K562 (cell line): ENCODE results near the gene NEK1. TPM values are rescaled to one million over a fixed set of nuclear protein-coding genes. Genes with fewer than 3 reads are reported as not detected.

Experiments
- CUX1 ChIP-seq: fragments of 200-800 bp; sonication (Bioruptor generic); IDR thresholded peaks from 2 replicates; pipeline ENCODE4 v1.6.1; 2016; ENCODE audit warnings: missing genetic modification characterization, missing compliant biosample characterization
- HMG20B ChIP-seq: fragments of 250-450 bp; sonication (Bioruptor Pico); IDR thresholded peaks from 2 replicates; pipeline ENCODE4 v1.5.0; 2021; ENCODE audit warnings: mild to moderate bottlenecking
- ILK ChIP-seq: fragments of 450-650 bp; IDR thresholded peaks from 2 replicates; pipeline ENCODE4 v1.6.1; 2016; ENCODE audit warnings: missing genetic modification characterization, low read depth, mild to moderate bottlenecking, missing compliant biosample characterization, moderate library complexity, borderline replicate concordance
- MBD1 ChIP-seq: fragments of 250-450 bp; sonication (Bioruptor Pico); IDR thresholded peaks from 2 replicates; pipeline ENCODE4 v1.8.0; 2022; ENCODE audit warnings: inconsistent platforms
- MEF2D ChIP-seq: conservative IDR thresholded peaks from 2 replicates; pipeline ENCODE4 v1.6.1; 2016; ENCODE audit warnings: low read depth, missing genetic modification characterization, missing compliant biosample characterization
- MITF ChIP-seq: IDR thresholded peaks from 2 replicates; pipeline ENCODE4 v1.6.1; 2014; ENCODE audit warnings: antibody characterized with exemption
- PHB ChIP-seq: fragments of 250-450 bp; sonication (Bioruptor Pico); IDR thresholded peaks from 2 replicates; pipeline ENCODE4 v1.5.0; 2021
- PRDM10 ChIP-seq: fragments of 450-650 bp; IDR thresholded peaks from 2 replicates; pipeline ENCODE4 v1.6.1; 2018; ENCODE audit not compliant: partially characterized antibody
- TFE3 ChIP-seq: fragments of 450-650 bp; formaldehyde crosslinking; IDR thresholded peaks from 2 replicates; pipeline ENCODE4 v1.4.0; 2020; ENCODE audit warnings: mild to moderate bottlenecking, mixed read lengths
- THRAP3 ChIP-seq: fragments of 450-650 bp; IDR thresholded peaks from 2 replicates; pipeline ENCODE4 v1.6.1; 2016; ENCODE audit warnings: mild to moderate bottlenecking, inconsistent platforms, borderline replicate concordance
- ZNF324 ChIP-seq: fragments of 250-450 bp; sonication (Bioruptor Pico); IDR thresholded peaks from 2 replicates; pipeline ENCODE4 v1.4.0; 2020; ENCODE audit warnings: mild to moderate bottlenecking
- ZNF444 ChIP-seq: fragments of 250-450 bp; sonication (Bioruptor Pico); IDR thresholded peaks from 2 replicates; pipeline ENCODE4 v1.4.0; 2020; ENCODE audit warnings: mild to moderate bottlenecking, moderate library complexity
- polyA plus RNA-seq, 8 experiments: library from polyadenylated mRNA; depleted of rRNA in 4 of 8; stranded (reverse) in 5 of 8; unstranded in 3 of 8; fragments of >200 nt; fragmentation: Nextera tagmentation in 2 of 8; fragmentation: Illumina TruSeq in 1 of 8; extraction: Ambion mirVana in 2 of 8; extraction: Trizol in 1 of 8; gene quantifications; 2 replicates each; pipeline versions ENCODE4 v1.2.1 to v1.2.3, GENCODE V29; 2011 to 2014; ENCODE audit warnings: inconsistent platforms in 1 of 8, missing spikeins in 1 of 8
- total RNA-seq, 7 experiments: library from RNA; depleted of rRNA in 6 of 7; stranded (reverse); fragments of >200 nt in 6 of 7; fragmentation: Illumina TruSeq in 2 of 7; extraction: Trizol in 2 of 7; gene quantifications; 2 replicates each; pipeline versions ENCODE4 v1.2.1 to v1.2.3, GENCODE V29; 2011 to 2021; ENCODE audit warnings: low replicate concordance in 1 of 7

Gene NEK1
- total and polyA plus RNA-seq, 9 of the 15 experiments (the other 6 are each of a cell fraction or from before 2014, with no cell fraction given) = 6.2 to 15.7 (median 10.3) TPM

GRCh38 chr4:169626331-169627282 is 14.2 kb upstream of the NEK1 start (continued):
- TF ChIP-seq ILK (tag) = no peak
- no peak for TF ChIP-seq MBD1 (CRISPR knock-in tag)
- peak; percentile 93 for TF ChIP-seq TFE3 (CRISPR knock-in tag)
- peak; percentile 41 for TF ChIP-seq PRDM10
- no peak for TF ChIP-seq THRAP3
- TF ChIP-seq ZNF444 (CRISPR knock-in tag) = no peak
- 0 out of 2 replicates have a peak, but pooled peaks have one; percentile 32 for TF ChIP-seq MEF2D (tag)
- no peak for TF ChIP-seq PHB (CRISPR knock-in tag)
- peak; percentile 64; the same call in 1 of the 2 replicates for TF ChIP-seq MITF
- no peak for TF ChIP-seq HMG20B (CRISPR knock-in tag)
- no peak for TF ChIP-seq ZNF324 (CRISPR knock-in tag)
- TF ChIP-seq CUX1 = peak; percentile 56; the same call in 1 of the 2 replicates
